NCI-H2196 treated with DMSO at 0.1 percent for 48 hours (cell line): ENCODE results near the gene MORC2.

Experiments
- DNase-seq: peaks from one replicate; lab custom pipeline; 2025; ENCODE audit not compliant: unreplicated experiment; lab: John Stamatoyannopoulos, UW

The MORC2 gene

GRCh38 chr22:30889268-30889995, 79.1 kb downstream of the MORC2 start:
- DNase-seq, result no peak

- no peak for DNase-seq
These were observed 80.7 kb downstream of the MORC2 start for GRCh38 chr22:30887861-30888260.

GRCh38 chr22:30887453-30887852, 81.1 kb downstream of the MORC2 start:
- no peak for DNase-seq

- no peak for DNase-seq
These were observed 83.0 kb downstream of the MORC2 start for GRCh38 chr22:30885591-30885990.

DNA sequence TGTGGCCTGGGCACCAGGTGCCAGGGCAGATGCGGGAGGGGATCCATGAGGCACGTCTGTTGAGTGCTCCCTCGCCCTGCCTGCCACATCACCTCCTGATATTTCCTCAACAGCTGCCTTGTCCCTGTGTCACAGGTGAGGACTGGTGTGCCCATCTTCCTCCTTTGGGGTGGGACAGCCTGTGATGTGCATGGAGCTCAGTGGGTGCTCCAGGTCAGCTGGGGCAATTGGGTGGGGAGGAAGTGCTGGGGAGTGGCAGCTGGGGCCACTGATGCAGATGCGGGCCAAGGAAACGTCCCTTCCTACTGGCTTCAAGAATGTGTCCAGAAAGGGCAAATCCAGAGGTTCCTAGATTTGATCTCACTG, 83.6 kb downstream of the MORC2 start:
- DNase-seq, result no peak

DNA sequence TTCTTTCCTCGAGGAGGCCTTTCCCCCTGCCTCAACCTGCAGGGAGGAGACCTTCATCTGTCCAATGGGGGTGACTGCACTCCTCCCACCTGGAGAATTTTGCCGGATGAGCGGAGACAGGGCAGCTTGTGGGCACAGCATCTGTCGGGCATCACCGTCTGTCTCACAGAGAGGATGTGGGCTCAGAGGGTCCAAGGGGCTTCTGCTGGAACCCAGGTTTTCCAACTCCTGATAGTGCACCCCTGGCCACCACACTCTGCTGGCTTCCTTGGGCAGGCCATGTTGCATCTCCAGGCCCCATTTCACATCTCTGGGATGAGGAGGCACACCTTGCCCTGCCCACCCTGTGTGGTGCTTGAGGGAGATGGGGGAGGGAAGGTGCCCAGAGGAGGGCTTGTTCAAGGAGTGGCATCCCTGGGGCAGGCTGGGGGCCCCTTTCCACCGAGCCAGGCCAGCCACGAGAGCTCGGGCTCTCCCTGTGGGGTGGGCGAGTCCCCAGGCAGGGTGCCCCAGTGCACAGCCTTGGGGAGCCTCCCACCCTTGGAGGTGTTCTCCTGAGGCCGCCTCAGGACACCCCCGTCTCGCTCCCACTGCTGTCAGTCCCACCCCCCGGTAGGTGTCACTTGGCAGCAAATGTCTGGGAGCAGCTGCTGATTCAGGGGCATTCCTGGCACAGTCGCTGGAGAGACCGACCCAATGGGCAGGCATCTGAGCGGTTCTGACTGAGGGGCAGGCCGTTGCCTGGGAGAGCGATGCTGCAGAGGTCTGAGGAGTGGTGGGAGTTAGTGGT, 84.2 kb downstream of the MORC2 start:
- DNase-seq, result no peak

DNA sequence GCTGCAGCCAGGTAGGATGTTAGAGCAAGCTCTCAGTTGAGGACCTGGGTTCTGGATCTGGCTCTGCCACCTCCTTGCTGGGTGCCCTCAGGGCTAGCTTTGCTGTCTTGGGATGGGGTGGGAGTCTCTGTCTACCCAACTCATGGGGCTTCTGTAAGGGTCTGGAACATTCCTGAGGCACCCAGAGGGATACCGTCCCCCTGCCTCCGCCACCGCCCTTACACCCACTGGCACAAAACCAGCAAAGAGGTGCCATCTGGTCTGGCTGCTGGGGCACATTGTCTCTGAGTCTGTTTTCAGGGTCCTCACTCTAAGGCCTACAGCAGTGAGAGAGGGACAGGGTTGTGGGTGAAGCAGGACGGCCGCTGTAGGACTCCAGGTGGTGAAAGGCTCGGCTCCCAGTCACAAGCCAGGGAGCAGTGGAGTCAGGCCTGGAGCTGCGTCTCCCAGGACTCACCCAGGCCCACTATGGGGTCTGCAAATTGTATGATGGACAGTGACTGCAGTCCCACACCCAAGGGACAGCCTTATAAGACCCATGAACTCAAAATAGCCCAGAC, 84.9 kb downstream of the MORC2 start:
- DNase-seq, result no peak

GRCh38 chr22:30882974-30883533, 85.5 kb downstream of the MORC2 start:
- DNase-seq, result no peak

DNA sequence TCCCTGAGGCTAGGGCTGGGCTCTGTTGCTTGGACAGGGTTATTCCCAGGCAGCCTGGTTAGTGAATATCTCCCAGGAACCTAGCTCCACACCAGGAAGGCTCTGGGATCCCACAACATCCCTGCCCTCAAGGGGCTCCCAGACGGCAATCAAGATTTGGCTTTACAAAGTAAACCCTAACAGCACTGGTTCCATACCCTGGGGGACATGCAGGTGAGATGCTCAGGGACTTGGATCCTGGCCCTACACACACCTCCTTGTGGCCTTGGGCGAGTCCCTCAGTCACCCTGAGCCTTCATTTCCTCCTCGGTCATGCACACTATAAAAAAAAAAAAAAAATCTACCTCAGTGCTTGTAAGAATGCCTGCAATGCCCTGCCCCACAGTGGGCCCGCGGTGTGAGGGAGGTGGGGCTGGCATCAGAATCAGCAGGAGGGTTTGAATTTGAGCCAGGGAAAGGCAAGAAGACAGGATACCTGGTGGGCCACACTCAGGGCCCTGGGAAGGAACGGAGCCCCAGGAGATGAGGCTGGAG, 86.3 kb downstream of the MORC2 start:
- no peak for DNase-seq

GRCh38 chr22:30881361-30882183, 87.0 kb downstream of the MORC2 start:
- no peak for DNase-seq

GRCh38 chr22:30880847-30881246, 87.7 kb downstream of the MORC2 start:
- no peak for DNase-seq

GRCh38 chr22:30880181-30880601, 88.4 kb downstream of the MORC2 start:
- no peak for DNase-seq

- DNase-seq, result no peak
These were observed 89.2 kb downstream of the MORC2 start for GRCh38 chr22:30879415-30879797.

- DNase-seq, result no peak
These were observed 89.8 kb downstream of the MORC2 start for GRCh38 chr22:30878516-30879414.

DNA sequence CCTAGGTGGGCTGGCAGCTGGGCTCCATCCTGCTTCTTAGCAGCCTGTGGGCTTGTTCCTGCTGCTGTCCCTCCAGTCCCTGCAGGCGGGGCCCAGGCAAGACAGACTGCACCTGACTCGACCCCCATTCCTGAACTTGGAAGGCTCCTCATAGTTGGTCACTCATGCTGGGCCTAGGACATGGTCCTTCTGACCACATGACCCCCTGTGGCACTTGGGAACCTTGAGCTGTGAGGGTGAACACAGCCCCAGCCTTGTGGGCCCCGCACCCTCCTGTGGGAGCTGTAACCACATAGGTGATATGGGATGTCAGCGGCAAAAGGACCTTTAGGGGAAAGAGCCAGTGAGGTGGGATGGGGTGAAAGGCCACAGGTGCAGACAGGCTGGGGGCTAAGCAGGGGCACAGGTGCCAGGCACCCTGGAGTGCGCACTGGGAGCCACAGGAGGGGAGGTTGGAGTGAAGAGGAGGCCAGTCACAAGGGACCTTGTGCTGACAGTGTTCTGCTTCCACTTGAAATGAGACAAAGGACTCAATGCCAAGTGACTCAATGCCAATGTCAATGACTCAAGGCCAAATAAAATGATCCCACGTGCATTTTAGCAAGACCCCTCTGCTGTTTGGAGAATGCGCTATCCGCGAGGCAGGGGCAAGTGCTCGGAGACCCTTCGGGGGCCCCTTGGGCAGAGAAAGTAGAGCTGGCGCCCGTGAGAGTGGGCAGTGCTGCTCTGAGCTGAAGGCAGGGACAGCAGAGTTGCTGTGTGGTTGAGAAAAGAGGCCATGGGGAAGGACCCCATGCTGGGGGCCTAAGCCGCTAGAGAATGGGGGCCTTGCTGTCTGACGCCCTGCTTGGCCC, 90.7 kb downstream of the MORC2 start:
- DNase-seq, result no peak

DNA sequence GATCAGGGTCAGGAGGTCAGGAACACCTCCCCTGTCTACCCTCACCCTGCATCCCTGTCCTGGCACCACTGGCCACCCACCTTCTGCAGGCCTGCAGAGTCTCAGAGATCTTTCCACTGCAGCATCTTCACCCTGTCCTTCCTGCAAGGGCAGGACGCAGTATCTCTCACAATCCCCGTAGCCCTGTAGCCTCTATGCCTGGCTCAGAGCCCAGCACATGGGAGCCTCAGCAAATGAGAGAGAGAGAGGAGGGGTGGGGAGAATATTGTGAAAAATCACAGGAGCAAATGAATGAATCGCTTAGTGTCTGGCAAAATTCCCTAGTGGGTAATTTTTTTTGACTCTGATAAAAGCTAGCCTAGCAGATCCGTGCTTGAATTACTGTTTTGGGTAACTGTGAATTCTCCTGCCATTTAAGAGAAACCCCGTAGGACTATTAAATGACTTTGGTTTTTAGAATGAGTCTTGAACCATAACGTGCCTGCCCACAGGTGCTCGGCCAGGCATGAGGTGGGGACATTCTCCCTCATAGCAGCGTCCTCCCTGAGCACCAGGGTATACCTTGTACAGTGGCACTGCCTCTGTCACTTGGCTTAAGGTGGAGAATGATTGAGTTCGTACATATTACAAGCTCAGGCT, 91.5 kb downstream of the MORC2 start:
- DNase-seq, result no peak

- DNase-seq, result no peak
These were observed 92.3 kb downstream of the MORC2 start for GRCh38 chr22:30876221-30876751.
